DMS114 treated with DMSO at 0.1 percent for 48 hours (cell line): Measurements from ENCODE around the gene PARD3B.

ENCODE experiments used
- DNase-seq: peaks from one replicate; lab custom pipeline; 2025; ENCODE audit not compliant: unreplicated experiment; lab: John Stamatoyannopoulos, UW

Gene PARD3B

DNA sequence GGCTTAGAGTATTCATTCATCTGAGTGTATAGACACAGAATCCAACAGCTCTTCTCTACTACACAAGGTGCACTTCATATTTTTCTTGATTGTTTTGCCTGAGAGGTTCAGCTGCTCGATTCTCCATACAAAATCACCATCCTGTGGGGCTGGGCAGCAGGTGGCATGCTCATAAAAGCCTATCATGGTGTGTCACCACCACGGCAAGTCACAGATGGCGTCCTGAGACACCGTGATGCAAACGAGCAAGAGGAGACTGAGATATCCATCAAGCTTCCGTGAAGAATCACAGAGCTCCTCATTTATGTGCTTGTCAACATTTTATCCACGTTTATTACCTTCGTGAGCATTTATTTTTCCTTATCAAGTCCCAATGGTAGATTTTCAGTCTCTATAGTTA is 1114.6 kb downstream of the PARD3B start:
- DNase-seq: no peak

DNA sequence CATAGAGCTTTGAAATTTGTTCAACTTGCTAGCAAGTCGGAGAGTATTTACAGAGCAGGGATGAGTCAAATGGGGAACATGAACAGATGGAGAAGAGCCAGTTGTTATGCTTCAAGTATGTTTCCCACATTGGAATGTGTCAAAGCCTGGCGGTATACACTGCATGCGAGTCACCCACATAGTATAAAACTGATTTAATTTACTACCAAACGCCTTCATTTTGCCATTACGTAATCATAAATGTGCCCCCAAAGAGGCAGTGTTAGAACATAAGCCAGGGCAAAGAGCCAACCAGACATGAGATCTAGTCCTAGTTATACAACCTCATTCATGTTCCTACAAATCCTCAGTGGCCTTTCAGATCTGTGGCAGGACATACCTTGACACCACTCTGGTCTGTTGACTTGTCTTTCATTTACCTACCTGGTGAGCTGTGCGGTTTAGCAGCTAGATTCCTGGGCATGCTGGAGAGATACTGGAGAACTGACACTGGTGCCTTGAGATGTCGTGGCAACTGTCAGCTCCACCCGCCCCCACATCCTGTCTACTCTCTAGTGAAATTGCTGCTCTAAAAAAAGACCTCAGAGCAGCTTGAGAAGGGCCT is 1115.3 kb downstream of the PARD3B start:
- no peak for DNase-seq

DNA sequence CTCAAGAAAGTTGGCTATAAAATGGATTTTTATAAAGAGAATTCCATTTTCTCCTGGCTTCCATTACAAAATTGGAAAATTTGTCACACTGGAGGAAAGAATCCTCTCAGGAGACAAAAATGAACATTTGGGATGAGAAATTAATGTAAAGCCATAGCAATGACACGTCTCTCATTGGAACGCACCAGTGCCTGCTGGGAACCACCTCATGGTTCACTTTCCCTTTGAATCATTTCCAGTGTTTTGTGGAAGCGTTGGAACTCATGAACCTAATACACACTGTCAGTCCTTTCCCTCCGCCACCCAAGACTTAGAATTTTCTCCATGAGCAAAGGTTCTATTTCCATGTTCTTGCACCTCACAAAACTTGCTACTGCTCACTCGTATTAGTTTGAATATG is 1116.0 kb downstream of the PARD3B start:
- no peak for DNase-seq

GRCh38 chr2:205662206-205662965 is 1117.1 kb downstream of the PARD3B start:
- DNase-seq: no peak

DNA sequence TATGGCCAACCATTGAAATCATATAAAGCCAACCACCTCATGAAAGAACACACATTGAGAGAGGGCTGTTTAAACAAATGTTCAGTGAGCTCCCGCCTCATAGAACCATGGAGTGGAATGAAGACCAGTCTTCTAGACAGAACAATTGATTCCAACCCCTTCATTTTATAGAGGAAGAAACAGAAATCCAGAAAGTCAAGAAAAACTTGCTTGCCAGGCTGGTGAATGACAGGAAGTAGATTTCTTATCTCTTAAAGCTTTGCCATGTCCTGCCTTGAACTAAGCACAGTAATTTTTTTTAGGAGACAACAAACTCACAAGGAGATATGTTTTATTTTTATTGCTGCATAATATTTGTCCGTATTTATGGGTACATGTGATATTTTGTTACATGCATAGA is 1120.5 kb downstream of the PARD3B start:
- DNase-seq: no peak
